Measurements from ENCODE around the gene MLXIPL.

The MLXIPL gene

GRCh38 chr7:73669858-73670385 lies 45.6 kb upstream of the MLXIPL start (continued):
- TF ChIP-seq, protein P1, sequence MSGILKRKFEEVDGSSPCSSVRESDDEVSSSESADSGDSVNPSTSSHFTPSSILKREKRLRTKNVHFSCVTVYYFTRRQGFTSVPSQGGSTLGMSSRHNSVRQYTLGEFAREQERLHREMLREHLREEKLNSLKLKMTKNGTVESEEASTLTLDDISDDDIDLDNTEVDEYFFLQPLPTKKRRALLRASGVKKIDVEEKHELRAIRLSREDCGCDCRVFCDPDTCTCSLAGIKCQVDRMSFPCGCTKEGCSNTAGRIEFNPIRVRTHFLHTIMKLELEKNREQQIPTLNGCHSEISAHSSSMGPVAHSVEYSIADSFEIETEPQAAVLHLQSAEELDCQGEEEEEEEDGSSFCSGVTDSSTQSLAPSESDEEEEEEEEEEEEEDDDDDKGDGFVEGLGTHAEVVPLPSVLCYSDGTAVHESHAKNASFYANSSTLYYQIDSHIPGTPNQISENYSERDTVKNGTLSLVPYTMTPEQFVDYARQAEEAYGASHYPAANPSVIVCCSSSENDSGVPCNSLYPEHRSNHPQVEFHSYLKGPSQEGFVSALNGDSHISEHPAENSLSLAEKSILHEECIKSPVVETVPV (CRISPR knock-in tag; IDR thresholded peaks at IDR 0.05): no peak
- TF ChIP-seq ZC3H10 (CRISPR knock-in tag; IDR thresholded peaks at IDR 0.05): no peak
- no peak for TF ChIP-seq ZNF70 (CRISPR knock-in tag; IDR thresholded peaks at IDR 0.05)

- TF ChIP-seq BACH2 (CRISPR knock-in tag; IDR thresholded peaks at IDR 0.05; ENCODE audit: borderline replicate concordance): no peak
- no peak for TF ChIP-seq CSDC2 (CRISPR knock-in tag; IDR thresholded peaks at IDR 0.05)
- TF ChIP-seq ZFP3 (CRISPR knock-in tag; IDR thresholded peaks at IDR 0.05): no peak
- no peak for TF ChIP-seq OSR1 (CRISPR knock-in tag; IDR thresholded peaks at IDR 0.05)
- no peak for TF ChIP-seq SNAI2 (CRISPR knock-in tag; IDR thresholded peaks at IDR 0.05)
- no peak for TF ChIP-seq ZC3H10 (CRISPR knock-in tag; IDR thresholded peaks at IDR 0.05)
- no peak for TF ChIP-seq ZFP30 (CRISPR knock-in tag; IDR thresholded peaks at IDR 0.05)
- no peak for TF ChIP-seq GLIS3 (CRISPR knock-in tag; IDR thresholded peaks at IDR 0.05)
- no peak for TF ChIP-seq ZNF565 (CRISPR knock-in tag; conservative IDR thresholded peaks at IDR 0.05; ENCODE audit: low read depth)
- TF ChIP-seq, protein P2, sequence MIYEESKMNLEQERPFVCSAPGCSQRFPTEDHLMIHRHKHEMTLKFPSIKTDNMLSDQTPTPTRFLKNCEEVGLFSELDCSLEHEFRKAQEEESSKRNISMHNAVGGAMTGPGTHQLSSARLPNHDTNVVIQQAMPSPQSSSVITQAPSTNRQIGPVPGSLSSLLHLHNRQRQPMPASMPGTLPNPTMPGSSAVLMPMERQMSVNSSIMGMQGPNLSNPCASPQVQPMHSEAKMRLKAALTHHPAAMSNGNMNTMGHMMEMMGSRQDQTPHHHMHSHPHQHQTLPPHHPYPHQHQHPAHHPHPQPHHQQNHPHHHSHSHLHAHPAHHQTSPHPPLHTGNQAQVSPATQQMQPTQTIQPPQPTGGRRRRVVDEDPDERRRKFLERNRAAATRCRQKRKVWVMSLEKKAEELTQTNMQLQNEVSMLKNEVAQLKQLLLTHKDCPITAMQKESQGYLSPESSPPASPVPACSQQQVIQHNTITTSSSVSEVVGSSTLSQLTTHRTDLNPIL (CRISPR knock-in tag; IDR thresholded peaks at IDR 0.05; ENCODE audit: low read depth): no peak
- TF ChIP-seq PATZ1 (CRISPR knock-in tag; IDR thresholded peaks at IDR 0.05; ENCODE audit: borderline replicate concordance): no peak
- no peak for TF ChIP-seq ZNF70 (CRISPR knock-in tag; IDR thresholded peaks at IDR 0.05)
- TF ChIP-seq POU6F1 (CRISPR knock-in tag; IDR thresholded peaks at IDR 0.05; ENCODE audit: borderline replicate concordance, low read depth): no peak
- TF ChIP-seq, protein P1 (CRISPR knock-in tag; IDR thresholded peaks at IDR 0.05): no peak
- TF ChIP-seq, protein P3, sequence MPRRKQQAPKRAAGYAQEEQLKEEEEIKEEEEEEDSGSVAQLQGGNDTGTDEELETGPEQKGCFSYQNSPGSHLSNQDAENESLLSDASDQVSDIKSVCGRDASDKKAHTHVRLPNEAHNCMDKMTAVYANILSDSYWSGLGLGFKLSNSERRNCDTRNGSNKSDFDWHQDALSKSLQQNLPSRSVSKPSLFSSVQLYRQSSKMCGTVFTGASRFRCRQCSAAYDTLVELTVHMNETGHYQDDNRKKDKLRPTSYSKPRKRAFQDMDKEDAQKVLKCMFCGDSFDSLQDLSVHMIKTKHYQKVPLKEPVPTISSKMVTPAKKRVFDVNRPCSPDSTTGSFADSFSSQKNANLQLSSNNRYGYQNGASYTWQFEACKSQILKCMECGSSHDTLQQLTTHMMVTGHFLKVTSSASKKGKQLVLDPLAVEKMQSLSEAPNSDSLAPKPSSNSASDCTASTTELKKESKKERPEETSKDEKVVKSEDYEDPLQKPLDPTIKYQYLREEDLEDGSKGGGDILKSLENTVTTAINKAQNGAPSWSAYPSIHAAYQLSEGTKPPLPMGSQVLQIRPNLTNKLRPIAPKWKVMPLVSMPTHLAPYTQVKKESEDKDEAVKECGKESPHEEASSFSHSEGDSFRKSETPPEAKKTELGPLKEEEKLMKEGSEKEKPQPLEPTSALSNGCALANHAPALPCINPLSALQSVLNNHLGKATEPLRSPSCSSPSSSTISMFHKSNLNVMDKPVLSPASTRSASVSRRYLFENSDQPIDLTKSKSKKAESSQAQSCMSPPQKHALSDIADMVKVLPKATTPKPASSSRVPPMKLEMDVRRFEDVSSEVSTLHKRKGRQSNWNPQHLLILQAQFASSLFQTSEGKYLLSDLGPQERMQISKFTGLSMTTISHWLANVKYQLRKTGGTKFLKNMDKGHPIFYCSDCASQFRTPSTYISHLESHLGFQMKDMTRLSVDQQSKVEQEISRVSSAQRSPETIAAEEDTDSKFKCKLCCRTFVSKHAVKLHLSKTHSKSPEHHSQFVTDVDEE (CRISPR knock-in tag; IDR thresholded peaks at IDR 0.05): no peak
- TF ChIP-seq ZNF8 (CRISPR knock-in tag; IDR thresholded peaks at IDR 0.05): no peak
- TF ChIP-seq ISL1 (CRISPR knock-in tag; IDR thresholded peaks at IDR 0.05): no peak
- no peak for ATAC-seq
These were observed 45.0 kb upstream of the MLXIPL start for GRCh38 chr7:73669288-73669701.

GRCh38 chr7:73668886-73669230 lies 44.5 kb upstream of the MLXIPL start:
- ATAC-seq: no peak
- TF ChIP-seq SNAI2 (CRISPR knock-in tag; IDR thresholded peaks at IDR 0.05) (no peak), ZNF8 (CRISPR knock-in tag; IDR thresholded peaks at IDR 0.05) (no peak)
